Fibroblast of pulmonary artery (primary cell): ENCODE data around the gene ASB2.

Experiments
- DNase-seq: peaks from one replicate; pipeline ENCODE4 v3.0.0-alpha.2; 2010; ENCODE audit warnings: low read depth
- H3K4me3 ChIP-seq: replicated peaks from 2 replicates; pipeline ENCODE4 v1.5.1; 2011; ENCODE audit warnings: low read depth, mild to moderate bottlenecking, control low read depth, low read length, moderate library complexity
- TF ChIP-seq, protein P1 (sequence below): IDR thresholded peaks from 2 replicates; pipeline ENCODE4 v1.5.1; 2011; ENCODE audit warnings: mild to moderate bottlenecking, control low read depth, low read length, inconsistent platforms; ENCODE audit errors: missing control alignments

Gene ASB2

DNA sequence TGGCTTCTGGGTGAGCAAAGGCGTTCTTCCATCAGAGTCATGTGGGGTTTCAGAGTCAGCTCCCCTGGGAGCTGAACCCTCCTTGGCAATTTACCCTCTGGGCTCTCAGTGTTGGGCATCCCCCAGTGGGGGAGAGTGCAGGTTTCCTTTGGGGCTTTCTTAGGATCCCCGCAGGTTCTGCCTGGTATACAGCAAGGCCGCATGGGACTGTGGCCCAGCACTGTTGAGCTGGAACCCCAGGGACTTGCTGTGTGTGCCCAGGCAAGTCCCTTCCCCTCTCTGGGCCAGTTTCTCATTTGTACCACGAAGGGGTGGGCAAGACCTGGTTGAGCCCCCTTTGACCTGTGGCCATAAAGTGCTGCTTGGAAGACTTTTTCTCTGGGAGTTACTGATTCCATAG is 43.7 kb downstream of the ASB2 start:
- DNase-seq, result no peak
- TF ChIP-seq, protein P1, sequence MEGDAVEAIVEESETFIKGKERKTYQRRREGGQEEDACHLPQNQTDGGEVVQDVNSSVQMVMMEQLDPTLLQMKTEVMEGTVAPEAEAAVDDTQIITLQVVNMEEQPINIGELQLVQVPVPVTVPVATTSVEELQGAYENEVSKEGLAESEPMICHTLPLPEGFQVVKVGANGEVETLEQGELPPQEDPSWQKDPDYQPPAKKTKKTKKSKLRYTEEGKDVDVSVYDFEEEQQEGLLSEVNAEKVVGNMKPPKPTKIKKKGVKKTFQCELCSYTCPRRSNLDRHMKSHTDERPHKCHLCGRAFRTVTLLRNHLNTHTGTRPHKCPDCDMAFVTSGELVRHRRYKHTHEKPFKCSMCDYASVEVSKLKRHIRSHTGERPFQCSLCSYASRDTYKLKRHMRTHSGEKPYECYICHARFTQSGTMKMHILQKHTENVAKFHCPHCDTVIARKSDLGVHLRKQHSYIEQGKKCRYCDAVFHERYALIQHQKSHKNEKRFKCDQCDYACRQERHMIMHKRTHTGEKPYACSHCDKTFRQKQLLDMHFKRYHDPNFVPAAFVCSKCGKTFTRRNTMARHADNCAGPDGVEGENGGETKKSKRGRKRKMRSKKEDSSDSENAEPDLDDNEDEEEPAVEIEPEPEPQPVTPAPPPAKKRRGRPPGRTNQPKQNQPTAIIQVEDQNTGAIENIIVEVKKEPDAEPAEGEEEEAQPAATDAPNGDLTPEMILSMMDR, result no peak

DNA sequence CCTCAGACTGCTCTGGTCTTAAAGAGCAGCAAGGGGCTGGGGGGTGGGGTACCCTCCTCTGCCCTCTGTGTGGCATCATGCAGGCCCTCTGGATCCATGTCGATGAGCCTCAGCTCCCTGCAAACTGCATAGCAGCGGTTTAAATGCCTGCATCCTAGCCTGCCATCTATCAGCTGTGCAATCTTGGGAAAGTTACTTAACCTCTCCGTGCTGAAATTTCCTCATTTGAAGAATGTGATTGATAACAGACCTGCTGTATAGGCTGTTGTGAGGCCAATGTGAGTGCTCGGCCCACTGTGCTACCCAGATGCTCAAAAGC is 45.4 kb downstream of the ASB2 start:
- TF ChIP-seq, protein P1, result no peak
- H3K4me3 ChIP-seq, result no peak overlapping the region
- no peak for DNase-seq

More for the DNA sequence above, 43.7 kb downstream of the ASB2 start:
- no peak overlapping the region for H3K4me3 ChIP-seq

GRCh38 chr14:93930296-93930988 is 45.9 kb downstream of the ASB2 start:
- TF ChIP-seq, protein P1, result no peak
- DNase-seq, result no peak
- H3K4me3 ChIP-seq, result no peak overlapping the region

GRCh38 chr14:93929657-93930056 is 46.7 kb downstream of the ASB2 start:
- TF ChIP-seq, protein P1, result no peak
- no peak for DNase-seq
- H3K4me3 ChIP-seq, result no peak overlapping the region

- TF ChIP-seq, protein P1, result no peak
- DNase-seq, result no peak
- no peak overlapping the region for H3K4me3 ChIP-seq
Observed at GRCh38 chr14:93929048-93929535, 47.3 kb downstream of the ASB2 start.

GRCh38 chr14:93928184-93929047 is 48.0 kb downstream of the ASB2 start:
- no peak for DNase-seq
- TF ChIP-seq, protein P1, result no peak
- no peak overlapping the region for H3K4me3 ChIP-seq

GRCh38 chr14:93927800-93928145 is 48.6 kb downstream of the ASB2 start:
- TF ChIP-seq, protein P1, result no peak
- no peak overlapping the region for H3K4me3 ChIP-seq
- DNase-seq, result no peak
